Neuronal stem cell (in vitro differentiated cells): ENCODE measurements around the gene VAC14.
A peak's percentile ranks its signal among the peaks of the same experiment; 100 is the strongest.

Source experiments
- DNase-seq: peaks from one replicate; pipeline ENCODE4 v3.0.0-alpha.2; 2013; ENCODE audit warnings: low spot score
- H2AFZ ChIP-seq: one replicate; pipeline ENCODE4 v1.6.1; 2013; ENCODE audit warnings: mild to moderate bottlenecking, low read length, inconsistent platforms
- H2AK5ac ChIP-seq: 2 replicates; pipeline ENCODE4 v1.6.1; 2013; ENCODE audit warnings: low read depth, mild to moderate bottlenecking, inconsistent platforms, low read length, moderate library complexity, mixed read lengths
- H2BK120ac ChIP-seq: 2 replicates; pipeline ENCODE4 v1.6.1; 2013; ENCODE audit warnings: low read depth, mild to moderate bottlenecking, inconsistent platforms, low read length, moderate library complexity, mixed read lengths
- H2BK12ac ChIP-seq: one replicate; pipeline ENCODE4 v1.6.1; 2013; ENCODE audit warnings: low read length, inconsistent platforms
- H2BK15ac ChIP-seq: 2 replicates; pipeline ENCODE4 v1.6.1; 2013; ENCODE audit warnings: mild to moderate bottlenecking, low read length, inconsistent platforms, mixed read lengths
- H2BK5ac ChIP-seq: one replicate; pipeline ENCODE4 v1.6.1; 2013; ENCODE audit warnings: inconsistent platforms, mild to moderate bottlenecking, low read length, moderate library complexity
- H3K14ac ChIP-seq: one replicate; pipeline ENCODE4 v1.6.1; 2013; ENCODE audit warnings: low read length, inconsistent platforms
- H3K18ac ChIP-seq: 2 replicates; pipeline ENCODE4 v1.6.1; 2013; ENCODE audit warnings: low read length, inconsistent platforms
- H3K23ac ChIP-seq: 2 replicates; pipeline ENCODE4 v1.6.1; 2013; ENCODE audit warnings: low read depth, mild to moderate bottlenecking, mixed read lengths, low read length, inconsistent platforms; ENCODE audit not compliant: poor library complexity
- H3K27ac ChIP-seq: replicated peaks from 3 replicates; pipeline ENCODE4 v1.5.1; 2013; ENCODE audit warnings: low read length, inconsistent platforms
- H3K27me3 ChIP-seq, 3 experiments: 2 replicates each; pipeline ENCODE4 v1.6.1; 2013; ENCODE audit warnings: low read length in 3 of 3, mild to moderate bottlenecking in 2 of 3, inconsistent platforms in 1 of 3, low read depth in 1 of 3, mixed read lengths in 1 of 3, moderate library complexity in 1 of 3; ENCODE audit not compliant: control insufficient read depth in 3 of 3, insufficient read depth in 3 of 3
- H3K36me3 ChIP-seq, 2 donors: replicated peaks in 1 of 2; 2 replicates each; pipeline ENCODE4 v1.6.1; 2013; ENCODE audit warnings: low read length in 2 of 2; ENCODE audit not compliant: control insufficient read depth in 2 of 2, insufficient read depth in 2 of 2
- H3K4ac ChIP-seq: 2 replicates; pipeline ENCODE4 v1.6.1; 2013; ENCODE audit warnings: inconsistent platforms, mild to moderate bottlenecking, low read length, moderate library complexity
- H3K4me1 ChIP-seq, 2 donors: 1 replicate in 1 of 2; 2 replicates in 1 of 2; pipeline ENCODE4 v1.6.1; 2013; ENCODE audit warnings: low read length in 2 of 2, low read depth in 1 of 2; ENCODE audit not compliant: control insufficient read depth in 2 of 2, insufficient read depth in 1 of 2
- H3K4me2 ChIP-seq: one replicate; pipeline ENCODE4 v1.6.1; 2013; ENCODE audit warnings: mild to moderate bottlenecking, low read length, inconsistent platforms; ENCODE audit not compliant: insufficient read depth, poor library complexity, severe bottlenecking
- H3K4me3 ChIP-seq, 2 donors: 2 replicates each; pipeline ENCODE4 v1.5.1; 2013; ENCODE audit warnings: low read length in 2 of 2, mild to moderate bottlenecking in 2 of 2, inconsistent platforms in 1 of 2, moderate library complexity in 1 of 2
- H3K79me1 ChIP-seq: one replicate; pipeline ENCODE4 v1.6.1; 2013; ENCODE audit warnings: low read depth, mild to moderate bottlenecking, inconsistent platforms, low read length, moderate library complexity
- H3K9ac ChIP-seq: one replicate; pipeline ENCODE4 v1.6.1; 2013; ENCODE audit warnings: mild to moderate bottlenecking, low read depth, low read length, inconsistent platforms; ENCODE audit not compliant: poor library complexity
- H3K9me3 ChIP-seq, 2 donors: replicated peaks in 1 of 2; 2 replicates each; pipeline versions ENCODE3 to v1.6.1; 2013; ENCODE audit warnings: low read length in 2 of 2, mild to moderate bottlenecking in 2 of 2, inconsistent platforms in 1 of 2, low read depth in 1 of 2, mixed read lengths in 1 of 2, moderate library complexity in 1 of 2; ENCODE audit not compliant: control insufficient read depth in 2 of 2, insufficient read depth in 1 of 2
- H4K8ac ChIP-seq: one replicate; pipeline ENCODE4 v1.6.1; 2013; ENCODE audit warnings: low read depth, mild to moderate bottlenecking, inconsistent platforms, low read length, moderate library complexity
- H4K91ac ChIP-seq: one replicate; pipeline ENCODE4 v1.6.1; 2013; ENCODE audit warnings: low read length, low read depth, mild to moderate bottlenecking, inconsistent platforms; ENCODE audit not compliant: poor library complexity
- WGBS, 2 donors: extraction: QIAGEN DNeasy Blood & Tissue Kit; methylation state at CpG; one replicate each; pipeline ENCODE4 v1.1.7; 2013; ENCODE audit warnings: missing lambda C conversion rate in 2 of 2, mixed read lengths in 1 of 2; ENCODE audit not compliant: insufficient read length in 2 of 2, insufficient replicate concordance in 1 of 2; ENCODE audit errors: extremely low coverage in 2 of 2; 5-methylcytosine and 5-hydroxymethylcytosine counted together

Gene VAC14

DNA sequence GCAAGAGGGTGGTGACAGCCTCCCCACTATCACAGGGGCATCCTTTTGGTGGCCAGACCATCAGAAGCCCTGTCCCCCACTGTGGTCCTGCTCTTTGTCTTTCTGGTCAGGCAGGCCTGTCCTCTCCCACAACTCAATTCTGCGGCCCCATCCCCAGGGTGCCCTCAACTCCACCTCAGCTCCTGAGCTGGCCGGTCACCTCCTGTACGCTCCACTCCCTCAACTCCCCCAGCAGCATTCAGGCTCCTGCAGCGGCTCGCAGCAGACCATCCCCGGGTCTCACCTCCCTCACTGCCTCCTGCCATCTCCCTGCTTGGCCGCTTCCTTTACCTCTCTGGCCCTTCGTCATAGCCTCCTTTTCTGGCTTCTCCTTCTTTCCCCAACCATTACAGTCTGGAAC is 71.7 kb downstream of the VAC14 start:
- Histone ChIP-seq H3K9me3 (no peaks in the 10 kb centered on the region), H3K18ac (no peak overlapping the region), H3K4me1 (peaks cover 16 to 18% of the 10 kb centered on the region in 2 donors), H3K23ac (no peak overlapping the region), H2AFZ (no peak overlapping the region), H2AK5ac (peak overlapping the region; percentile 94), H4K8ac (no peak overlapping the region), H3K36me3 (peaks cover 5 to 32% of the 10 kb centered on the region in 2 donors), H3K9ac (no peak overlapping the region), H3K27ac (no peak overlapping the region), H2BK5ac (no peak overlapping the region), H3K27me3 (no peaks in the 10 kb centered on the region), H3K4me3 (no peak overlapping the region), H4K91ac (no peak overlapping the region), H3K79me1 (no peaks in the 10 kb centered on the region), H3K14ac (no peak overlapping the region), H2BK15ac (no peak overlapping the region), H2BK120ac (peak overlapping the region; percentile 18), H3K4ac (no peak overlapping the region), H3K4me2 (no peak overlapping the region), H2BK12ac (peak overlapping the region; percentile 31)
- no peak for DNase-seq
- WGBS, 2 donors, result no CpG with 5 or more reads among the region's 8 CpGs

DNA sequence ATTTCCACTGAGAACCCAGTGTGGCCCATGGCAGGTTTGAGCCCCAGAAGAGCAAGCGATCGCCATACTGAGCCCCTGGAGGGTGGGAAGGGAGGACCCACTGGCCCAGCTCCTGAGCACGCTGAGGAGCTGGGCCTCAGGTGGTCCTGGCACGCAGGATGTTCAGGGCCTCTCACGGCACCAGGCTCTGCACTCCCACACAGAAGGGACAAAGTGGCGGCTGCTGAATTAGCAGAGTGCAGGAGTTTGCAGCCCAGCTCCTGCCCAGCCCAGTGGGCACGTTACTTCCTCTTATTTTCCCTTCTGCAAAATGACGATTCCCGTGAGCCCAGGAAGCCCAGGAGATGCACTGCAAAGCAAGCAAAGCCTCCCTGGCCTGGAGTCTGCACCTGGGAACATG is 72.8 kb downstream of the VAC14 start:
- H3K27me3 ChIP-seq, result no peaks in the 10 kb centered on the region
- H2BK15ac ChIP-seq, result no peak overlapping the region
- H3K4me2 ChIP-seq, result no peak overlapping the region
- no peaks in the 10 kb centered on the region for H3K79me1 ChIP-seq
- no peak overlapping the region for H2BK5ac ChIP-seq
- no CpG with 5 or more reads among the region's 9 CpGs for WGBS, 2 donors
- peaks cover 16 to 18% of the 10 kb centered on the region in 2 donors for H3K4me1 ChIP-seq
- H4K8ac ChIP-seq, result no peak overlapping the region
- no peak overlapping the region for H2BK120ac ChIP-seq
- no peak for DNase-seq
- H3K14ac ChIP-seq, result peak overlapping the region; percentile 57
- H3K23ac ChIP-seq, result peak overlapping the region; percentile 34
- no peak overlapping the region for H2BK12ac ChIP-seq
- no peak overlapping the region for H3K9ac ChIP-seq
- H3K4me3 ChIP-seq, result no peak overlapping the region
- no peak overlapping the region for H3K27ac ChIP-seq
- peak overlapping the region; percentile 34 for H2AK5ac ChIP-seq
- no peak overlapping the region for H2AFZ ChIP-seq
- peaks cover 5 to 32% of the 10 kb centered on the region in 2 donors for H3K36me3 ChIP-seq
- H3K9me3 ChIP-seq, result no peaks in the 10 kb centered on the region
- no peak overlapping the region for H3K4ac ChIP-seq
- no peak overlapping the region for H3K18ac ChIP-seq
- H4K91ac ChIP-seq, result no peak overlapping the region

DNA sequence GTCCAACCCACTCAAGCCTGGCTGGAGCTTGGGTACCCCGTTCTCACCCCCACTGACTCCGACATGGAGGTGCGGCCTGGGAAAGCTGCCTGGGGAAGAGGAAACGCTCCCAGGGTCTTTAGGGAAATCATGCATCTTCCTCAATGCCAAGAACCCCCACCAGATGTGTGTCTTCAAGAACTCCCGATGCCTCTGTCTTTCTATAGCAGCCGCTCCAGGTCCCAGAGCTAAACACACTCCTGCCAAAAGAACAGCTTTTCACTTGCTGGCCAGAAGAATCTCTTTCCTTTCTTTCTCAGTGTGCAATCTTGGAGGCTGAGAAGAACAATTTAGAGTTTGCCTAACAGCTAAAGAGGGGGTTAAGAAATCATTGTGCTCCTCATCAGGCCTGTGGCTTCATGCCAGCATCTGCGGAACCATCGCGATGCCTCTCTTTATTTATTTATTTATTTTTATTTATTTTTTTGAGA is 74.0 kb downstream of the VAC14 start:
- no peak overlapping the region for H3K18ac ChIP-seq
- no peak overlapping the region for H3K4me2 ChIP-seq
- H2BK120ac ChIP-seq, result no peak overlapping the region
- no peak overlapping the region for H3K4ac ChIP-seq
- H2BK15ac ChIP-seq, result no peak overlapping the region
- H3K27ac ChIP-seq, result no peak overlapping the region
- H4K8ac ChIP-seq, result no peak overlapping the region
- no peak overlapping the region for H3K14ac ChIP-seq
- H2AK5ac ChIP-seq, result no peak overlapping the region
- no peaks in the 10 kb centered on the region for H3K27me3 ChIP-seq
- H2AFZ ChIP-seq, result no peak overlapping the region
- no peaks in the 10 kb centered on the region for H3K9me3 ChIP-seq
- H2BK12ac ChIP-seq, result no peak overlapping the region
- peaks cover 16 to 18% of the 10 kb centered on the region in 2 donors for H3K4me1 ChIP-seq
- WGBS, 2 donors, result no CpG with 5 or more reads among the region's 9 CpGs
- no peak overlapping the region for H3K23ac ChIP-seq
- H3K9ac ChIP-seq, result no peak overlapping the region
- no peaks in the 10 kb centered on the region for H3K79me1 ChIP-seq
- H2BK5ac ChIP-seq, result no peak overlapping the region
- peaks cover 5 to 33% of the 10 kb centered on the region in 2 donors for H3K36me3 ChIP-seq
- DNase-seq, result no peak
- H4K91ac ChIP-seq, result no peak overlapping the region
- H3K4me3 ChIP-seq, result no peak overlapping the region

DNA sequence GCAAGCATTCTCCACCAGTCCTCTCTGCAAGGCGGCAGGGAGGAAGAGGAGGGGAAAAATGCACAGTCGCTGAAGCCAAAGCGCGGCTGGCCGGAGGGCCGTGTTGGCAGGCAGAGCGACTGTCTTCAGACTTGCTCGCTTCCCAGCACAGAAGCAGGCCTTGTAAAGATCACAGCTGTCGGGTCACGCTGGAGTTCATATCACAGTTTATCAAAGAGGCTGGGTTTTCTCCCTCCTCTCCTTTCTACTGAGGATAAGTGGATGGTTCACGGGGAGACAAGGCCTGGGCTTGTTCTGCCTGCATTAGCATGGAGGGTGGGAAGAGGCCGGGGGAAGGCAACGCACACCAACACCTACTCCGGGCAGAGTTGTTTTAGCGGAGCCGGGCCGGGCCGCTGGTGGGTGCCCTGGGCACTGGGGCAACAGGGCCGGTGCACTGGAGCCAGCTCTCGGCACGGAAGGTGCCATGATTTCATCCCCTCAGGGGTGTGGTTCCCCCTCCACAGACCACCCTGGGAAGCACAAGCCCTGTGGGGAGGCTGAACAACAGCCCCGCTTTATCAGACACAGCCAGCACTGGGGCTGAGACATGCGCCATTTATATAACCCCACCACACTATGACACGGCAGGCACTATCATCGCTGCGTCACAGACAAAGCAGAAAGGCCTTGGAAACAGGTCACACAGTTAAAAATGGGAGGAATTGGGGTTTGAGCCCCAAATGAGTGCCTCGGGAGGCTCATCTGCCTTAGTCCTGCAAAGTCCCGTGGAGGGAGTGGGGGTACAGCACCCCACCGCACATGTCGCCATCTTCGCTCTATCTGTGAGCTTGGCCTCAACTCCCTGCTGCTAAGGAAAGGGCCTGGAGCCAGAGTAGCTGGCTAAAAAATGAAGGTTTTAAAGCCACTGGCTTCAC is 74.8 kb downstream of the VAC14 start:
- H3K23ac ChIP-seq, result no peak overlapping the region
- H3K4me3 ChIP-seq, result no peak overlapping the region
- no peak overlapping the region for H3K27ac ChIP-seq
- no peak overlapping the region for H2BK12ac ChIP-seq
- H3K18ac ChIP-seq, result peak overlapping the region; percentile 63
- H3K27me3 ChIP-seq, result no peaks in the 10 kb centered on the region
- no peak overlapping the region for H4K91ac ChIP-seq
- H3K4me1 ChIP-seq, result peaks cover 16 to 18% of the 10 kb centered on the region in 2 donors
- no peak overlapping the region for H2BK120ac ChIP-seq
- H2AK5ac ChIP-seq, result no peak overlapping the region
- WGBS, 2 donors, result no CpG with 5 or more reads among the region's 31 CpGs
- no peak overlapping the region for H3K14ac ChIP-seq
- no peak for DNase-seq
- H2BK5ac ChIP-seq, result no peak overlapping the region
- peaks cover 7 to 35% of the 10 kb centered on the region in 2 donors for H3K36me3 ChIP-seq
- no peaks in the 10 kb centered on the region for H3K79me1 ChIP-seq
- H3K4me2 ChIP-seq, result no peak overlapping the region
- no peak overlapping the region for H4K8ac ChIP-seq
- H3K4ac ChIP-seq, result no peak overlapping the region
- H2AFZ ChIP-seq, result no peak overlapping the region
- H3K9ac ChIP-seq, result no peak overlapping the region
- no peak overlapping the region for H2BK15ac ChIP-seq
- H3K9me3 ChIP-seq, result no peaks in the 10 kb centered on the region
